ENCODE measurements around the gene EXOC2.

EXOC2 gene

GRCh38 chr6:509676-510075 lies 183.3 kb downstream of the EXOC2 start:
- H3K4me3 ChIP-seq (ENCODE audit: low read depth, low read length) = no peak overlapping the region
- no peak for DNase-seq (ENCODE audit: low read depth)

GRCh38 chr6:508614-509013 lies 184.3 kb downstream of the EXOC2 start:
- DNase-seq (ENCODE audit: low read depth) = no peak

GRCh38 chr6:508006-508405 lies 184.9 kb downstream of the EXOC2 start:
- DNase-seq (ENCODE audit: low read depth) = no peak
- no peak overlapping the region for H3K4me3 ChIP-seq (ENCODE audit: low read depth, low read length)

More at GRCh38 chr6:508614-509013, 184.3 kb downstream of the EXOC2 start:
- H3K4me3 ChIP-seq (ENCODE audit: low read depth, low read length) = no peak overlapping the region

- no peak overlapping the region for H3K4me3 ChIP-seq (ENCODE audit: low read depth, low read length)
- no peak for DNase-seq (ENCODE audit: low read depth)
Measured at GRCh38 chr6:506920-507622, 185.9 kb downstream of the EXOC2 start.

- DNase-seq (ENCODE audit: low read depth) = no peak
- no peak overlapping the region for H3K4me3 ChIP-seq (ENCODE audit: low read depth, low read length)
Measured at GRCh38 chr6:506508-506907, 186.4 kb downstream of the EXOC2 start.

- H3K4me3 ChIP-seq (ENCODE audit: low read depth, low read length) = no peak overlapping the region
- no peak for DNase-seq (ENCODE audit: low read depth)
Measured at GRCh38 chr6:505374-505773, 187.6 kb downstream of the EXOC2 start.

- DNase-seq (ENCODE audit: low read depth) = no peak
- no peak overlapping the region for H3K4me3 ChIP-seq (ENCODE audit: low read depth, low read length)
Measured at GRCh38 chr6:504446-504980, 188.4 kb downstream of the EXOC2 start.

GRCh38 chr6:503610-504362 lies 189.2 kb downstream of the EXOC2 start:
- DNase-seq (ENCODE audit: low read depth) = no peak
- H3K4me3 ChIP-seq (ENCODE audit: low read depth, low read length) = no peak overlapping the region

- H3K4me3 ChIP-seq (ENCODE audit: low read depth, low read length) = no peak overlapping the region
- DNase-seq (ENCODE audit: low read depth) = no peak
Measured at GRCh38 chr6:502761-503160, 190.2 kb downstream of the EXOC2 start.

GRCh38 chr6:501891-502601 lies 190.9 kb downstream of the EXOC2 start:
- no peak overlapping the region for H3K4me3 ChIP-seq (ENCODE audit: low read depth, low read length)
- no peak for DNase-seq (ENCODE audit: low read depth)

GRCh38 chr6:499617-500016 lies 193.3 kb downstream of the EXOC2 start:
- no peak for DNase-seq (ENCODE audit: low read depth)

GRCh38 chr6:498795-499231 lies 194.1 kb downstream of the EXOC2 start:
- no peak for DNase-seq (ENCODE audit: low read depth)
- H3K4me3 ChIP-seq (ENCODE audit: low read depth, low read length) = no peak overlapping the region

More at GRCh38 chr6:499617-500016, 193.3 kb downstream of the EXOC2 start:
- no peak overlapping the region for H3K4me3 ChIP-seq (ENCODE audit: low read depth, low read length)

- no peak overlapping the region for H3K4me3 ChIP-seq (ENCODE audit: low read depth, low read length)
- no peak for DNase-seq (ENCODE audit: low read depth)
Measured at GRCh38 chr6:497258-497657, 195.7 kb downstream of the EXOC2 start.

- H3K4me3 ChIP-seq (ENCODE audit: low read depth, low read length) = no peak overlapping the region
- DNase-seq (ENCODE audit: low read depth) = no peak
Measured at GRCh38 chr6:496649-497048, 196.3 kb downstream of the EXOC2 start.

GRCh38 chr6:494394-494793 lies 198.5 kb downstream of the EXOC2 start:
- DNase-seq (ENCODE audit: low read depth) = no peak
- H3K4me3 ChIP-seq (ENCODE audit: low read depth, low read length) = no peak overlapping the region

- DNase-seq (ENCODE audit: low read depth) = no peak
Measured at GRCh38 chr6:493840-494239, 199.1 kb downstream of the EXOC2 start.

GRCh38 chr6:492816-493414 lies 200.0 kb downstream of the EXOC2 start:
- no peak for DNase-seq (ENCODE audit: low read depth)
- H3K4me3 ChIP-seq (ENCODE audit: low read depth, low read length) = no peak overlapping the region

More at GRCh38 chr6:493840-494239, 199.1 kb downstream of the EXOC2 start:
- no peak overlapping the region for H3K4me3 ChIP-seq (ENCODE audit: low read depth, low read length)

- no peak overlapping the region for H3K4me3 ChIP-seq (ENCODE audit: low read depth, low read length)
- no peak for DNase-seq (ENCODE audit: low read depth)
Measured at GRCh38 chr6:492178-492577, 200.8 kb downstream of the EXOC2 start.

- no peak overlapping the region for H3K4me3 ChIP-seq (ENCODE audit: low read depth, low read length)
- no peak for DNase-seq (ENCODE audit: low read depth)
Measured at GRCh38 chr6:491233-491632, 201.7 kb downstream of the EXOC2 start.
